ENCODE results near the gene PCDH15. TPM values are rescaled to one million over a fixed set of nuclear protein-coding genes. Genes with fewer than 3 reads are reported as not detected.

PCDH15 gene
- total RNA-seq, 1 donor from 2014 or later = not detected

DNA sequence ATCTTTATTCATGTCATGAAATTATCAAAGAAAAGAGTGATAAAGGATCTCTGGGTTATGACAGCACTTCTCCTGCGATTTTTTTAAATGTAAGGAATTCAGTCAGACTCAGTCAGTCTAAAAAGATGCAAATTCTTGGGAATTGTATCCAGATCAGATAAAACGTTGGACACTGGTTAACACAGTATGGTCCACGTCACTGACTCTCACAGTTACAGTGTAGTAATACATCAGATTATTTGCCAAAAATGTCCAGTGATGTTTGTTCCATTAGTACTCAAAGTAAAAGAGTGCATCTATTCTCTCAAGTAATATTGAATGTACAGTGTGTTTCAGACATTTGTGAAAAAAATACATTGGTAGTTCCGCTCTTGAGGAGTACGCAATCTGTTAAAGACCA lies 224.5 kb downstream of the PCDH15 start:
- Mint-ChIP-seq H3K4me1 (ENCODE audit: low read depth) (no peaks in the 10 kb centered on the region), H3K36me3 (ENCODE audit: low read depth) (no peaks in the 10 kb centered on the region), H3K4me3 (ENCODE audit: unreplicated experiment) (no peak overlapping the region), H3K9me3 (ENCODE audit: low read depth) (no peaks in the 10 kb centered on the region), H3K27me3 (ENCODE audit: low read depth) (no peaks in the 10 kb centered on the region), H3K27ac (ENCODE audit: unreplicated experiment) (no peak overlapping the region)
- no peak for DNase-seq (ENCODE audit: low spot score)
- TF ChIP-seq, protein P1, sequence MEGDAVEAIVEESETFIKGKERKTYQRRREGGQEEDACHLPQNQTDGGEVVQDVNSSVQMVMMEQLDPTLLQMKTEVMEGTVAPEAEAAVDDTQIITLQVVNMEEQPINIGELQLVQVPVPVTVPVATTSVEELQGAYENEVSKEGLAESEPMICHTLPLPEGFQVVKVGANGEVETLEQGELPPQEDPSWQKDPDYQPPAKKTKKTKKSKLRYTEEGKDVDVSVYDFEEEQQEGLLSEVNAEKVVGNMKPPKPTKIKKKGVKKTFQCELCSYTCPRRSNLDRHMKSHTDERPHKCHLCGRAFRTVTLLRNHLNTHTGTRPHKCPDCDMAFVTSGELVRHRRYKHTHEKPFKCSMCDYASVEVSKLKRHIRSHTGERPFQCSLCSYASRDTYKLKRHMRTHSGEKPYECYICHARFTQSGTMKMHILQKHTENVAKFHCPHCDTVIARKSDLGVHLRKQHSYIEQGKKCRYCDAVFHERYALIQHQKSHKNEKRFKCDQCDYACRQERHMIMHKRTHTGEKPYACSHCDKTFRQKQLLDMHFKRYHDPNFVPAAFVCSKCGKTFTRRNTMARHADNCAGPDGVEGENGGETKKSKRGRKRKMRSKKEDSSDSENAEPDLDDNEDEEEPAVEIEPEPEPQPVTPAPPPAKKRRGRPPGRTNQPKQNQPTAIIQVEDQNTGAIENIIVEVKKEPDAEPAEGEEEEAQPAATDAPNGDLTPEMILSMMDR (IDR thresholded peaks at IDR 0.05) = no peak

- H3K9me3 Mint-ChIP-seq (ENCODE audit: low read depth) = no peaks in the 10 kb centered on the region
- H3K36me3 Mint-ChIP-seq (ENCODE audit: low read depth) = no peaks in the 10 kb centered on the region
- no peak overlapping the region for H3K27ac Mint-ChIP-seq (ENCODE audit: unreplicated experiment)
- TF ChIP-seq, protein P1 (IDR thresholded peaks at IDR 0.05) = no peak
- H3K4me1 Mint-ChIP-seq (ENCODE audit: low read depth) = peaks cover 5% of the 10 kb centered on the region
- H3K27me3 Mint-ChIP-seq (ENCODE audit: low read depth) = no peaks in the 10 kb centered on the region
- no peak overlapping the region for H3K4me3 Mint-ChIP-seq (ENCODE audit: unreplicated experiment)
- no peak for DNase-seq (ENCODE audit: low spot score)
Measured at GRCh38 chr10:54559498-54559897, 241.5 kb downstream of the PCDH15 start.

GRCh38 chr10:54554028-54554427 lies 247.0 kb downstream of the PCDH15 start:
- H3K4me3 Mint-ChIP-seq (ENCODE audit: unreplicated experiment) = no peak overlapping the region
- no peaks in the 10 kb centered on the region for H3K4me1 Mint-ChIP-seq (ENCODE audit: low read depth)
- H3K27me3 Mint-ChIP-seq (ENCODE audit: low read depth) = no peaks in the 10 kb centered on the region
- no peaks in the 10 kb centered on the region for H3K9me3 Mint-ChIP-seq (ENCODE audit: low read depth)
- TF ChIP-seq, protein P1 (IDR thresholded peaks at IDR 0.05) = no peak
- DNase-seq (ENCODE audit: low spot score) = no peak
- H3K27ac Mint-ChIP-seq (ENCODE audit: unreplicated experiment) = no peak overlapping the region
- no peaks in the 10 kb centered on the region for H3K36me3 Mint-ChIP-seq (ENCODE audit: low read depth)

- TF ChIP-seq, protein P1 (IDR thresholded peaks at IDR 0.05) = no peak
- no peaks in the 10 kb centered on the region for H3K27me3 Mint-ChIP-seq (ENCODE audit: low read depth)
- H3K36me3 Mint-ChIP-seq (ENCODE audit: low read depth) = no peaks in the 10 kb centered on the region
- DNase-seq (ENCODE audit: low spot score) = no peak
- H3K4me3 Mint-ChIP-seq (ENCODE audit: unreplicated experiment) = no peak overlapping the region
- H3K4me1 Mint-ChIP-seq (ENCODE audit: low read depth) = no peaks in the 10 kb centered on the region
- H3K9me3 Mint-ChIP-seq (ENCODE audit: low read depth) = no peaks in the 10 kb centered on the region
- H3K27ac Mint-ChIP-seq (ENCODE audit: unreplicated experiment) = no peak overlapping the region
Measured at GRCh38 chr10:54550016-54550415, 251.0 kb downstream of the PCDH15 start.

- no peak for DNase-seq (ENCODE audit: low spot score)
- no peak overlapping the region for H3K4me3 Mint-ChIP-seq (ENCODE audit: unreplicated experiment)
- H3K36me3 Mint-ChIP-seq (ENCODE audit: low read depth) = no peaks in the 10 kb centered on the region
- H3K9me3 Mint-ChIP-seq (ENCODE audit: low read depth) = no peaks in the 10 kb centered on the region
- H3K27me3 Mint-ChIP-seq (ENCODE audit: low read depth) = no peaks in the 10 kb centered on the region
- no peaks in the 10 kb centered on the region for H3K4me1 Mint-ChIP-seq (ENCODE audit: low read depth)
- TF ChIP-seq, protein P1 (IDR thresholded peaks at IDR 0.05) = no peak
- H3K27ac Mint-ChIP-seq (ENCODE audit: unreplicated experiment) = no peak overlapping the region
Measured at GRCh38 chr10:54531296-54531695, 269.7 kb downstream of the PCDH15 start.
